ENCODE data around the gene SLC6A2.

SLC6A2 gene

DNA sequence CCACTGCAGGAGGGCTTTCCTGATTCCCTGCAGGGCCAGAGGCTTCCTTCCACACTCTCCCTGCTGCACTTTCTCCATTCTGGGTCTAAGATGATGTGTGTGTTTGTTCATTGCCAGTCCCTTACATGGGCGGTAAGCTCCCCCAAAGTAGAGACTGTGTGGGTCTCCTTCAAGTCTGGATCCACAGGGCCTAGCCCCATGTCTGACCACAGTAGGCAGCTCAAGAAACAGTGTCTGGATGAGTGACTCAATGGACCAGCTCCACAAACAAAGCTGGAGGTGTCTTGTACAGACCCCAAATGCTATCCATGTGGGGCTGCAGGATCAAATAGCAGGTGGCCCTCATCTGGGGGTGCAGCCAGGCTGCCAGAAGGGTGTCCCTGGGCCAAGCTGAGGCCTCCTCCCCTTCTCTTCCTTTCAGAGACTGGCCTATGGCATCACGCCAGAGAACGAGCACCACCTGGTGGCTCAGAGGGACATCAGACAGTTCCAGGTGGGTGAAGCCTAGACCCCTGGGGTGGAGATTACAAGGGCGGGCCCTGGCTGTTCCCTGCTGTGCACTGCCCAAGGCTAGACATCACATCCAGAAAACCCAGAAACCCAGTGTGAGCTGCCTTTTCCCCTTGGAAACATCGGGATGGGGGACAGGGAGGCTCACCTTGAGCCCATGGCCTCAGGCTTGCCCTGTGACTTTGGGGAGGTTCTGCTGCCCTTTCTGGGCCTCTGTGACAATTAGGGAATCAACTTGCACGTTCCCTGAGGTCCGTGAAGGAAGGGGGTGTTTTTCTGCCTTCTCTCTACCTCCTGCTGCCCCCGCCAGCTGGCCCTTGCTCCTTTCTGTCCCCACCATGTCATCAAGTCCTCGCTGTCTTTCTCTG, 45.9 kb downstream of the SLC6A2 start:
- no peak for DNase-seq (ENCODE audit: low read depth)

DNA sequence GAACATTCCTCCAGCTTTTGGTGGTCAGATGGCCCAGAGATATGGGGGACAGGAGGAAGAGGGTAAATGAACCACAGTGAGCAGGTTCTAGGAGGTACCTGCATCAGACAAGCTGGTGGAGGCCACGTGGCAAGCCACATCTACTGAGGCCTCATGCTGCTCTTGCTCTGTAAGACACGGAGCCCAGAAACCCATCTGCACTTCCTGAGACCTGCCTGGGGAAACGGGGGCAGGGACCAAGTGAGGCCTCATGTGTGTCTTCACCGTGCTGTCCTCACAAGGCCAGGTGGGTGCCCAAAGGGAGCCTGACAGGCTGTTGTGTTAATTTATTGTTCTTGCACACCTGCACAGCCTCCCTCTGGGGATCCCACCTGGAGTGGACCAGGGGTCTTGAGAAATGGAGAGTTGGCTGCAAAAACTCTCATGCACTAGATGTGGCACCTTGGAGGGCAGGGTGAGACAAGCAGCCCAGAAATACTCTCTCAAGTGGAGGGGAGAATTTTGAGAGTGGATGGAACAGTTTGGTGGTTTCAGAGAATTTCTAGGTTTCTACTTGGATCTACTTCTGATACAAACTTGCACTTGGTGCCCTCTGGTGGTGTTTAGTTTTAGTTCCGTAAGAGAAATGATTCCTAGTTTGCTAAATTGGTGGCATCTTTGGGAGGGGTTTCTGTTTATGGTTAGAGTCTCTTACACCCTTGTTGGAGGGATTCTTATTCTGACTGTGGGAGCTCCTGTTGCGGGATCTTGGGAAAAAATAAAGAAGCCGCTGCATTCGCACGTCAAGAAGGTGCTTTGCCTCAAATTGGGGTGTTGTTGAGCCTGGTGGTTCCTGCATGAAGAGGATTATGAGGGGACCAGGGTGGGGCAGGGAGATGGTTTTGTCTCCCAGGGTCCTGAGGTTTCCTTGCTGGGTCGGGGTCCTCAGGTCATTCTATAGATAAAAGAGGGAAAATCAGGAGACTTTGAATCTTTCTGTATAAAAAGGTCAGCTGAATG, 47.5 kb downstream of the SLC6A2 start:
- peak; percentile 23 for DNase-seq (ENCODE audit: low read depth)
- H3K4me3 ChIP-seq (ENCODE audit: low read depth, low read length) = no peak overlapping the region

More for the DNA sequence above, 45.9 kb downstream of the SLC6A2 start:
- no peak overlapping the region for H3K4me3 ChIP-seq (ENCODE audit: low read depth, low read length)

DNA sequence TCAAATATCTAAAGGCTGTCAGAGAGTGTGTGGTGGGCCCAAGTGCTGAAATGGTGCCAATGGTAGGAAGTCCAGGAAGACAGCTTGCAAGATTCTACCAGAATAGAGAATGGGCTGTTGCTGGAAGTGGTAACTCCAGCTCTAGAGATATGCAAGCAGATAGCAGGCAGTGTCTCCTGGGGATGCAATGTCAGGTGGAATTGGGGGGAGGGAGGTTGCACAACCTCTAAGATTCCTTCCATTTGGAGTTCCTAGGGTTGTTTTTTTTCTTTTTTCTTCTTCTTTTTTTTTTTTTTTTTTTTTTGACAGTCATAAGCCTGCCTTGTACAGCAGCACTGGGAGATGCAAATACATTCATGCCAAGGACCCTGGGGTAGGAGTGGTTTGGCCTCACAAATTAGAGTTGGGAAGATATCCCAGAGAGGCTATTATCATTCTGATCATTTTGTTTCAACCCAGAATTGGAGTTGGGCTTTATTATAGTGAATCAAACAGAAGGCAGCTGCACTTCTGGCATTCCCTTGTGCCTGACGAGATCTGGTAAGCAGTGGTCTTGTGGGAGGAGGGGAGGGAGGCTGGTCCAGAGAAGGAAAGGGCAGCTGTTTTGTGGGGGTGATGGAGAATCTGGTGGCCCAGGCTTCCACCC, 51.1 kb downstream of the SLC6A2 start:
- no peak overlapping the region for H3K4me3 ChIP-seq (ENCODE audit: low read depth, low read length)
- no peak for DNase-seq (ENCODE audit: low read depth)

DNA sequence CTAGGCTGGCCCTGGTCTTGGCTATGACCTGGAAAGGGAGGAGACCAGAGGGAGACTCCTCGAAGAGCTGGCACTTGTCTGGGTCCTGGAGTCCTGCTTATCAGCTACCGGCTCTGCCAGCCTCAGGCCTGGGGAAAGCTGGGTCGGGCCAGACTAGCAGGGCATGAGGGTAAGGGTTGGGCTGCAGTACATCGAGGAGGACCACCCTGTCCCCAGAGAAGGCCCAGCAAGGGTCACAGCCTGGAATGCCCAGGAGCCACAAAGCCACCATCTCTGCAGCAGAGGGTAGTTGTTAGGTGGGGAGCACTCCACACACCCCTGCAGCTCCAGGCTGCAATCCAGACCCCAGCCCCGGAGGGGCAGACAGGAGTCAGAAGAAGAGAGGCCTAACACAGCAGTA, 54.0 kb downstream of the SLC6A2 start:
- H3K4me3 ChIP-seq (ENCODE audit: low read depth, low read length) = no peak overlapping the region
- no peak for DNase-seq (ENCODE audit: low read depth)

DNA sequence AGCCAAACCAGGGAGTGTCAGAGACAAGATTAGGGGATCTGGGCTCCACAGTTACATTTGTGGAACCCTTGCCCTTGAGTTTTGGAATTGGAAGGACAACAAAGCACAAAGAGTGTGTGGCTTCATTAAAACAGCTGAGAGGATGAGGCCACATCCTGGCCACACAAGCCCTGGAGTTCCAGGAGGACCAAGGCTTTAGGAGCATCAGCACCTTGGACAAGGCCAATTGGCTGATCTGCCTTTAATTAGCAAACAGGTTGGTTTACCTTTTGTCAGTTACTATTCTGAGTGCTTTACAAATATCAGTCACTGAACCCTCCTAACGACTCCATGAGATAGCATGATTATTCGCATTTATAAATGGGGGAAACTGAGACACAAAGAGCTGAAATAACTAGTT, 54.7 kb downstream of the SLC6A2 start:
- no peak for DNase-seq (ENCODE audit: low read depth)
- H3K4me3 ChIP-seq (ENCODE audit: low read depth, low read length) = no peak overlapping the region

DNA sequence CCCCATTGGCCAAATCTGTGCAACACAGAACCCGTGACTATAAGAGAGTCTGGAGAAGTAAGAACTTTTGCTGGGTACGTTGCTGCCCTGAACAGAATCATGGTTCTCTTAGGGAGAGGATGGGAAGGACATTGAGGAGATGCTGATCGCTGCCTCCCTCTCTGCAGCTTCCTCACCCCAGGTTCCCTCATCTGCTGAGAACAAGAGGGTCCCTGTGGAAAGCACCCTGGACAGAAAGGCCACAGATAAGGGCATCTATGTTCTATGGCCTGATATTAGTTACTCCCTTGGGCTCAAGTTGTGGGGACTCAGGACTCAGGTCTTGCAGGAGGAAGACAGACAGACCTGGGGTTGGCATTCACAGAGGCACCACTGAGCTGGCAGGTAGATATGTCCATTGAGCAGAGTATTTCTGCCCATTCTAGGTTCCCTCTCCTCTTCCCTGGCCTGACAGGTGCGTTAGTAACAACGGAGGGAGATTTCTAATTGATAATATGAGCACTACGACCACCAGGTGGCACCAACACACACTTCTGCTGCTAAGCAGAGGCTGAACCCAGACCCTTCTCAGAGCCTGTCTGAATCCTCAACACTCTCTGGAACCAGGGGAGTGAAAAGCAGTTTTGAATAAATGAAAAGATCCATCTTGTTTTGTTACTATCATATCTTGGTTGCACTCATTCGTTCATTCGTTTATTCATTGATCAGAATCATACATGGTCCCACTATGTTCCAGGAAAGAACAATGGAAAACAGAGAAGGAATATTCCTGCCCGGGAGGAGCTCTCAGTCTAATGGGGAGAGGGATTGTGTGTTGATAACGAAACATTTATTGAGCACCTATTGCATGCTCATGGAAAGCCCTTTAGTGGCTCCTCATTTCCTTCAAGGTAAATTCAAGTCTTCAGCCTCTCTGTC, 56.4 kb downstream of the SLC6A2 start:
- peak; percentile 4 for DNase-seq (ENCODE audit: low read depth)
- no peak overlapping the region for H3K4me3 ChIP-seq (ENCODE audit: low read depth, low read length)

DNA sequence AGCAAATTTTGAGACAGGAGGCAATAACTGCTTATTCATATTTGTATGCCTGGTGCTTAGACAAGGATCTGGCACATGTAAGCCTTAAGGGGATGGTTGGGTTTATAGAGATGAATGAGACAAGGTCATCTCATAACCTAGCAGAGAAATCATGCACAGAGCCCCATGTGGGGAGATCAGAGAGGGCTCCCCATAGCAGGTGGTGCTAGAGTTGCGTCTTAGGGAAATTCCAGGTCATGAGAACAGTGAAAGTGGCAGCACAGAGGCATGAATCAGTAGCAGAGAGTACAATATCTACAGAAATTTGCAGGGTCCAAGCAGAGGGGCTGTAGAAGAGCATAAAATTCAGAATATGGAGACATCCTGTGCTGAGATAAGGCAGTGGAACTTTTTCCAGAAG, 57.3 kb downstream of the SLC6A2 start:
- no peak overlapping the region for H3K4me3 ChIP-seq (ENCODE audit: low read depth, low read length)
- DNase-seq (ENCODE audit: low read depth) = no peak

DNA sequence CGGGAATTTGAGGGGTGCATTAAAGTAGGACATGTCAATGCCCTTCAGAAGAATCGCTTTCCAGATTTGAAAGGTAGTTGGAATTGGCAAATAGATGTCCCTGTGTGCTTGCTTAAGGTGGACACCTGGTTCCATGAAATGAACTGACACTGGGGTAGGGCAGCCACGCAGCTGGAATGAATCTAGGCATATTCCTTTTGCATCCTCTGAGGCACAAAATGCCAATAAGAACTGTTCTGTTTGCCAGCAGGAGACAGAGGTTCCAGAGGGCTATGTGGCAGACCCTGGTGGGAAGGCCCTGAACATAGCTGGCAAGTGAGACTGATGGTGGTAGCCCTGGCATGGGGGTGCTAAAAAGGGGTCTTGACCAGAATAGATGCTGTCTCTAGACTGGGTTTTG, 61.5 kb downstream of the SLC6A2 start:
- H3K4me3 ChIP-seq (ENCODE audit: low read depth, low read length) = no peak overlapping the region
- no peak for DNase-seq (ENCODE audit: low read depth)

DNA sequence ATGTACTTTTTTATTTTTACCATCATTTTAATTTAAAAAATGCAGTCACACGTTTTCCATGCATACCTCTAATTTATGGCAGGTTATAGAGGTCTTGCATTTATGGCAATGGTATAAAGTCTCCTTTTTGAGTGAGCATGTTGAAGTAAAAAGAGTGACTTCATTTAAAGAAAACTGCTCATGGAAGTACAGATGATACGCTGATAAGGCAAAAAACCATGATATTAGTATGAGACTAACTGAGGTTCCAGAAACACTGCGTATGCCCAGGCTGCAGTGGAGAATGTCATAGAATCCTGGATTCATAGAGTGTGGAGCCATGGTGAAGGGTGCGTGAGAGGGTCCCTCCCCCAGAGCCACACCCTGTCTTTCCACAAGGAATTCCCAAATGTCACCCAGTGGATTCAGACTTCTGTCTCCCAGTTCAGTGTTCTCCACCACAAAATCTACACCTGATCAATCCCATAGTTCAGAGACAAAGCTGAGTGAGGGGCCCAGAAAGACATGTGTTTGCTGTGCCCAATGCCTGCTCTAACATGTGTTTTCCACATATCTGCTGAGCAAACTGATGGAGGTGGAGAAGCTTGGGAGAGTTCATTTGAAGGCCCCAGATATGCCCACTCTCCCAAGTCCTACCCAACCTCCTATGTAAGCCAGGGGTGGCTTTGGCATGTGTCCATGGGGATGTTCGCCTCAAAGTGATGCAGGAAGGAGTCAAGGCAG, 69.4 kb downstream of the SLC6A2 start:
- DNase-seq (ENCODE audit: low read depth) = no peak
- H3K4me3 ChIP-seq (ENCODE audit: low read depth, low read length) = no peak overlapping the region

DNA sequence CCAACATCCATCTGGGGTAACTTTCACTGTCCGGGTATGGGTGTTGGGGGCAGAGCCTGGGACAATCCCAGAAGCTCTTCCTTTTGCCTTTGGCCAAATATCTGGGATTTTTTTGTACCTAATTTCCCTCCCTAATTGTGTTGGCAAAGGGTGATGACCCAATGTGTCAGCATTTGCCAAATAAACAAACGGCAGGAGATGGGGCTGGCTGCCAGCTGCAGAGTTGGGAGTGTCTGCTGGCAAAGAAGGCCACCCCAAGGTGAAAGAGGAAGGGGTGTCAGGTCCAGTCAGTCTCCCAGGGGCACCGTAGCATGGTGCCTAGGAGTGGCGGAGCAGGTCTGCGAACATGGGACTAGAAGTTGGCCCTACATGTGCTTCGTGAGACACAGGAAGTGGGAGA, 73.0 kb downstream of the SLC6A2 start:
- DNase-seq (ENCODE audit: low read depth) = no peak
- H3K4me3 ChIP-seq (ENCODE audit: low read depth, low read length) = no peak overlapping the region

DNA sequence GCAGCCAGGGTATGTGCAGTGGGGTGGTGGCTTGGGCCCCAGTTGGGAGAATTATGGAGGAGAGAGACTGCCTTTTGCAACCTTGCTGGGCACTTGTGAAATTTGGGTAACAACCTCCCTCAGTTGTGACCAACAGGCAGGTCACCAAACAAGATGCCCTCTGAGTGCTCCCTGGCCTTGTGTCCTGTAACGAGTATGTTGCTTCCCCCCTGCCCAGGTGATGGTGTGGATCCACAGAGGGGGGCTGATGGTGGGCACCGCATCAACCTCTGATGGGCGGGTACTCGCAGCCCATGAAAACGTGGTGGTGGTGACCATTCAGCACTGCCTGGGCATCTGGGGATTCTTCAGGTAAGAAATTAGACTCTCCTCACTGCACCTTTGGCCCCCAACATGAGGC, 74.3 kb downstream of the SLC6A2 start:
- H3K4me3 ChIP-seq (ENCODE audit: low read depth, low read length) = no peak overlapping the region
- no peak for DNase-seq (ENCODE audit: low read depth)

DNA sequence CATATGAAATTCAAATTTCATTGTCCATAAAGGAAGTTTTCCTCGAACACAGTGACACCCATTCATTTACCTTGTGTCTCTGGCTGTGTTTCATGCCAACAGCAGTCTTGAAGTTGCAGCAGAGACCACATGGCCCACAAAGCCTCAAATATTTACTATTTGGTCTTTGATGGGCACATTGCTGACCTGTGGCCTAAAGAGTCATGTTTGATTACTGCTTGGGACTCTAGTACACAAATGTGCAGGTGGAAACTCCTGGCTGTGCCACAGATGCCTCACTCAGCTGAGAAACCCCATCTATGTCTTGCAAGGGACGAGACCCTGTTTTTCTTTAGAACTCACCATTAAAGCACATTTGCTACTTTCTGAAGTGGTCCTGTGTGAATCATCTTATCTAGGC, 76.7 kb downstream of the SLC6A2 start:
- no peak overlapping the region for H3K4me3 ChIP-seq (ENCODE audit: low read depth, low read length)
- DNase-seq (ENCODE audit: low read depth) = no peak

DNA sequence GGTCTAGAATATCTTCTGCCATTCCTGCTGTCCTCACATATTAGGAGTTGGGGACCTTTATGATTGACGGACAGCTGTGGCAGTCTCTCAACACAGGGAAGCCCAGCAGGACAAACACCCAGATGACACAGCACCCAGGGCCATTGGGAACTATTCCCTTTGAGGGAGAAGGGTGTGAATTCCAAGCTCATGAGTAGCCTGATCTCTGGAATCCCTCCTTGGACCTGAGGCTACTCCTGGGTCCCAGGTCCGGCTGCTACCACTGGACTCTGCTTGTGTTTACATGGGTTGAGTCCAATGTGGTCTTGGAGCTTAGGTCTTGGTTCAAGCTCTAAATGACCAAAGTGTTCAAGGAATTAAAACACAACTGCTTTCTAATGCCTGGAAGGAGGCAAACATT, 78.9 kb downstream of the SLC6A2 start:
- no peak overlapping the region for H3K4me3 ChIP-seq (ENCODE audit: low read depth, low read length)
- DNase-seq (ENCODE audit: low read depth) = no peak

DNA sequence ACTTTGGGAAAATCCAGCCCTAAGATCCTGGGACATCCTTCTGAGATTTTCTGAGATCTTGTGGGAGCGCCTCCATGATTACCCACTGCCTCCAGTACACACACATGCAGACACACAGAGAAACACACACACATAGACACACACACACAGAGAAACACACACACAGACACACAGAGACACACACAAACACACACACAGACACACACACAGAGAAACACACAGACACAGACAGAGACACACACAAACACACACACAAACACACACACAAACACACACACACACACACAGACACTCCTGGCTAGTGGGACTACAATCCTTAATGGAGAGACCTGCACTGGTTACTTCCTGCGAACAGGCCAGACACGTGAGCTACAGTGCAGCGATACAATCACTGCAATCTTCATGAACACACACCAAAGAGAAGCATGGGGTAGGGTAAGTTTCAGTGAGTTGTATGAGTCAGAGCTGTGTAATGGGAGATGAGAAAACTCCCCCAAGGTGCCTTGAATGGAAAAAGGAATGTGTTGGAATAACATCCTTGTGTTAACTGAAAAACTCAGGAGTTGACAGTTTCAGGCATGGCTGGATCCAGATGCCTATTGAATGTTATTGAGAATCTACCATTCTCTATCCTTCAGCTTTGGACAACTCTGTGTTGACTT, 79.5 kb downstream of the SLC6A2 start:
- no peak overlapping the region for H3K4me3 ChIP-seq (ENCODE audit: low read depth, low read length)
- DNase-seq (ENCODE audit: low read depth) = no peak

DNA sequence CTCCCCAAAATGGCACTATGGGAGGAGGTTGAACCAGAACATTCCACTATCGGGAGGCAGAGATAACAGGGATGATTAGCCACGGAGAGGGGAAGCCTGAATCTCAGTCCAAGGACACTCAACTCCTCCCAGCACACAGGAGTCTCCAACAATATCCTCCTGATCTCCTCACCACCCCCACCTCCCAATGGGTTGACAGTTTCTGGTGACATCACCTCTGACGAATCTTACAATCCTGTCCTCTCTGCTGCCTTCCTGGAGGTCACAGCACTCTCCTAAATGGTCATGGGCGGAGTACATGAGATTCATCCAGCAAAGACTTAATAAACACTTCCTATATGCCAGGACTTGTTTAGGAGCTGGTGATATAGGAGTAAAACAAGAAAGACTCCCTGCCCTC, 80.9 kb downstream of the SLC6A2 start:
- H3K4me3 ChIP-seq (ENCODE audit: low read depth, low read length) = no peak overlapping the region
- DNase-seq (ENCODE audit: low read depth) = no peak

DNA sequence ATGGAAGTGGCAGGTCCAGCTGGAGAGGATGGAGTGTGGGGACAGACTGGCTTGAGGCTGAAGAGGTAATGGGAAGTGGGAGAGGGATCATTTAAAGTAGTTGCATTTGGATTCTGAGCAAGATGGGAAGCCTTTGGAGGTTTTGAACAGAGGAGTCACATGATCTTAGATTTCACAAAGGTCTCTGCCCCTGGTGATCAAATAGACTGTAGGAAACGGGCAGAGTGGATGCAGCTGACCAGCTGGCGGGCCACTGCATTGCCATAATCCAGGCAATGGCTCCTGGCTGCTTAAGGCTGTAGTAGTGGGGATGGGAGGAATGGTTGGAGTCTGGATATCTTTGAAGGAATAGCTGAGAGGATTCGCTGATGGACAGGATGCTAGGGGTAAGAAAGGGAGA, 81.5 kb downstream of the SLC6A2 start:
- no peak for DNase-seq (ENCODE audit: low read depth)
- H3K4me3 ChIP-seq (ENCODE audit: low read depth, low read length) = no peak overlapping the region

DNA sequence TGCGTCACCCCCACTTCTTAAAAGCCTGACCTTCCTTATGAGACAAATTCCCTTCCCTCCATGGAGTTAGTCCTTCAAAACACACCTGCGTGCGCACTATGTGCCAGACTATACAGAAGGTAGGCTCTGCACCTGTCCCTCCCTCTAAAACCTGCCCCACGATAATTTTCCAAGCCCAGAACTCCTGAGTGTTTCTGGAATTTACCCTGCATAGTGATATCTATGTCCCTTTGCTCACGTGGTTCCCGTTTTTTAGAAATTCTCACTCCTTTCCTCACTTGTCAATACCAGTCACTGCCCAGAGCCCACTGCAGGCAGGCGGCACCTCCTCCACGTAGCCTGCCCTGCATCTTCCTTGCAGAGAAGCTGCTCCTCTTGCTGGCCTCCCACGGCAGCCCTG, 82.2 kb downstream of the SLC6A2 start:
- H3K4me3 ChIP-seq (ENCODE audit: low read depth, low read length) = no peak overlapping the region

DNA sequence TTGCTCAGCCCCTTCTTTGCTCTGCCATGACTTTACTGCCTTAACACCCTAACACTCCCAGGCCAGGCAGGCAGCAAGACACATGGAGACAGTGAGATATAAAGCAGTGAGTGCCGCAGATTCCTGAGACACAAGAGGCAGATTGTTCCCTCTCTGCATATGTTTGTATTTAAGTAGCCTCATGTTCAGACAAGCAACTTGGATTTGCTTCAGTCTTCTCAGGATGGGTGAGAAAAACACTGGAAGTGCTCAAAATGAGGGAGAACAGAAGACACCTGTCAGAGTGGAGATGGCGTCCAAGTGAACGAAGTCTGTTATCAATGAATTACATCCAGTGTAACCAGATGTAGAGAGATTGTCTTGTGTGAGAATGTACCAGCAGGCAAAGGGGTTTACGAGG, 90.3 kb downstream of the SLC6A2 start:
- no peak overlapping the region for H3K4me3 ChIP-seq (ENCODE audit: low read depth, low read length)
- no peak for DNase-seq (ENCODE audit: low read depth)

More for the DNA sequence above, 82.2 kb downstream of the SLC6A2 start:
- no peak for DNase-seq (ENCODE audit: low read depth)

All from skeletal muscle cell (primary cell).